ENCODE data around the gene PRKCH.

DNA sequence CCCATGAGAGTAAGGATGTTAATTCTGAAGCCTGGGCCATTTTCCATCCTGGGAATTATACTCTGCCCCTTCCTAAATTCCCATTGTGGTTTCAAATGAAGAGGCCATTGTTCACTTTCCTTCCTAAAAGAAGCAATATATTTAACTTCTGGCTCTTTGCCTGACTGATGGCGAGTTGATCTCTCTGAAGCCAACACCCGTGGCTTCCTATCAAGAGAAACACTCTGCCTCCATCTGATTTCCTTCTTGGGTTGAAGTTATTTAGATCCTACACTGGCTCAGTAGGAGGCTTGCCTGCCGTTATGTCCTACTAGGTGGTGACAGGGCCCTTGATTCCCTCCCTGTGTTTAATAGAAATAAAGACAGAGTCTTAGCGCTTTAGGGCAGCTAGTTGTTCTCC, 97.4 kb downstream of the PRKCH start:
- TF ChIP-seq, protein P1, sequence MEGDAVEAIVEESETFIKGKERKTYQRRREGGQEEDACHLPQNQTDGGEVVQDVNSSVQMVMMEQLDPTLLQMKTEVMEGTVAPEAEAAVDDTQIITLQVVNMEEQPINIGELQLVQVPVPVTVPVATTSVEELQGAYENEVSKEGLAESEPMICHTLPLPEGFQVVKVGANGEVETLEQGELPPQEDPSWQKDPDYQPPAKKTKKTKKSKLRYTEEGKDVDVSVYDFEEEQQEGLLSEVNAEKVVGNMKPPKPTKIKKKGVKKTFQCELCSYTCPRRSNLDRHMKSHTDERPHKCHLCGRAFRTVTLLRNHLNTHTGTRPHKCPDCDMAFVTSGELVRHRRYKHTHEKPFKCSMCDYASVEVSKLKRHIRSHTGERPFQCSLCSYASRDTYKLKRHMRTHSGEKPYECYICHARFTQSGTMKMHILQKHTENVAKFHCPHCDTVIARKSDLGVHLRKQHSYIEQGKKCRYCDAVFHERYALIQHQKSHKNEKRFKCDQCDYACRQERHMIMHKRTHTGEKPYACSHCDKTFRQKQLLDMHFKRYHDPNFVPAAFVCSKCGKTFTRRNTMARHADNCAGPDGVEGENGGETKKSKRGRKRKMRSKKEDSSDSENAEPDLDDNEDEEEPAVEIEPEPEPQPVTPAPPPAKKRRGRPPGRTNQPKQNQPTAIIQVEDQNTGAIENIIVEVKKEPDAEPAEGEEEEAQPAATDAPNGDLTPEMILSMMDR (IDR thresholded peaks at IDR 0.05) = no peak
- TF ChIP-seq POLR2A (IDR thresholded peaks at IDR 0.05) = no peak
